HG02759 (cell line): ENCODE results near the gene ARHGEF3.

Experiments used
- ATAC-seq: cut with Tn5 transposase; IDR thresholded peaks from one replicate; pipeline ENCODE4 v1.9.1; 2021; ENCODE audit warnings: mild to moderate bottlenecking, moderate library complexity; ENCODE audit not compliant: unreplicated experiment

Gene ARHGEF3

DNA sequence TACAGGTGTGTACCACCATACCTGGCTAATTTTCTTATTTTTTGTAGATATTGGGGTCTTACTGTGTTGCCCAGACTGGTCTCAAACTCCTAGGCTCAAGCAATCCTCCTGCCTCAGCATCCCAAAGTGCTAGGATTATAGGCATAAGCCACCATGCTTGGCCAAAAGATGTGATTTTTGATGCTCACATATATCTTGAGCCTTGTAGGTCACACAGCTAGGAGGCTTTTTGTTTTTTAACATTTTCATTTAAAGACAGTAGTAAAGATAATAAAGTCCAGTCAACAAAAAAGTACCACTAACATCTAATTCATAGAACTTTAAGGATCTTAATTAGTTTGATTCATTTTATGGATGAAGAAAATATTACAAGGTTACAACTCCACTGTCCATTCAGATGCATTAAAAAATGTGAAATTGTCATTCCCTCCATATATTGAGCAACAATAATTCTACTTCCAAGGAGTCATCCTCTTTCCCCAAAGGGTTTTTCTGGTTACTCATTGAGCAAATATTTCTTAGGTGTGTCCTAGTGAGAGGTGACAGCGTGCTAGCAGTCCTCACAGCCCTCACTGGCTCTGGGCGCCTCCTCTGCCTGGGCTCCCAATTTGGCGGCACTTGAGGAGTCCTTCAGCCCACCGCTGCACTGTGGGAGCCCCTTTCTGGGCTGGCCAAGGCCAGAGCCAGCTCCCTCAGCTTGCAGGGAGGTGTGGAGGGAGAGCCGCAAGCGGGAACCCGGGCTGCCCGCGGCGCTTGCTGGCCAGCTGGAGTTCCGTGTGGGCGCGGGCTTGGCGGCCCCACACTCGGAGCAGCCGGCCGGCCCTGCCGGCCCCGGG, 110.4 kb downstream of the ARHGEF3 start:
- no peak for ATAC-seq

DNA sequence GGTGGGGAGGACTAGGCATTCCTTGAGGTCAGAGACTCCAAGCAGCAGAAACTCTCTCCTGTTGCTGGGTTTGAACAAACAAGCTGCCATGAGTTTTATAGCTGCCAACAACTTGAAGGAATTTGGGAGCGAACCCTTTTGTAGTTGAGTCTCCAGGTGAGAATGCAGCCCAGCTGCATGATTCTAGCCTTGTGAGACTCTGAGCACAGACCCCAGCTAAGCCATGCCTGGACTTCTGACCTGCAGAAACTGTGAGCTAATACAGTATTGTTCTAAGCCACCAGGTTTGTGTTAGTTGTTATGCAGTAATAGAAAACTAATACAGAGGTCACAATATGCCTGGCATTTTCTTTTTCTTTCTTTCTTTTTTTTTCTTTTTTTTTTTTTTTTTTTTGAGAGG, 112.4 kb downstream of the ARHGEF3 start:
- no peak for ATAC-seq

DNA sequence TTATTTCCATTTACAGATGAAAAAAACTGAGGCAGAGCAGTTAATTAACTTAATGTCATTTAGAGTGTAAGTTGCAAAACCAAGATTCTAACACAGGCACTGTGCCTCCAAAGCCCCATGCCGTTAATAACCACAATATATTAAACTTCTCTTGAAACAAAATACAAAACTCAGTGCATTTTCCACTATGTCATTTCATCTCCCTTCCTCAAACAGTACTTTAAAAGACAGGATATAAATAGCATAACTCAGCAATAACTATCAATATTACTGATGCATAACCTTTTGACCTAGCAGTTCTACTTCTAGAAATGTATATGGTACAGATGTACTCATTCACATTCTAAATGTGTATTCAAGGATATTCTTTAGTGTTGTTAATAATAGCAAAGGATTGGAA, 113.6 kb downstream of the ARHGEF3 start:
- peak; percentile 69 for ATAC-seq

DNA sequence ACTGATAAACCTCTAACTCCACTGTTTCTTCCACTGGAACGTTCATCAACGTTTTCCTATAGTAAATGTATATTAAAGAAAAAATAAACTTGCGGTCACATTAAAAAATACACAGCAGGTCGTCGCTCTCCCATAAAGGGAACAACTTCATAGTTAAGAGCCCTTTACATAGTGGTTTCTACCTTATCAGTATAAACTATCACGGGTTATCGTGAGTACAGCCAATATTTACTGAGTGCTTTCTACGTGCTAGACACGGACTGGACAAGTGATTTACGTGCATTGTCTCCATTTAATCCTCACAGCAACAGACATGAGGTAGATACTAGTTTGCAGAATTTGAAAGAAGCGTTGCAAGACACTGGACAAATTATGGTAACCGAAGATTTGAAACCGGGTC, 117.7 kb downstream of the ARHGEF3 start:
- no peak for ATAC-seq

DNA sequence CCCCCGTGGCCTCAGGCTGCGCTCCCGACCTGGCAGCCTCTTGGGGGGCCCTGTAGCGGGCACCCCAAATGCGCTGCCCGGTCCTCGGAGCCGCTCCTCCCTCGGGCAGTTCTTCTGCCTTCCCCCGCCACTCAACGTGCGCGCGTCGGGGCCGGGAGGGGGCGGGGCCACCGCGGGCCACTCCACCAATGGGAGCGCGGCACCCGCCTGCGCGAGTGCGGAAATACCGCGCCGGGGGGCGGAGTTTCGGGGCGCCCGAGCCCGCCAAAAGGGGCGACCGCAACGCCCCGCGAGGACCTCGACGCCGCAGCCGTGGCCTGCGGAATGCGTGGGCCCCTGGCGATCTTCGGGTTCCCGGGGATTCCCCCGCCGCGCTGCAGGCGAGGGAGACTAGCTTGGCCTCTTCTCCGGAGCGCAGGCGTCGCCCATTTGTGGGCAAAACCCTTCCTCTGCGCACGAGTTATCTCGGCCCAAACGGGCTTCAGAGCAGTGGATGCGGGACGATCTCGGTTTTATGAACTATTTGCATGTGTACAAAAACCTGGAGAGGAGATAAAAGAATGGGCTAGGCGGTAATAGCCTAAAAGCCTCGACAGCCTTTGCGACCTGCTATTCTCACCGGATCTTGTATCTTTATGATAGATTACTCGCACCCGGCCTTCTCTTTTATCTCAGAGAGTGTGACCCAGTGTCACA, 118.5 kb downstream of the ARHGEF3 start, which contains the start of gene TASOR:
TSS of gene TASOR (minus strand) at position 144 of the 696 bp plus-strand sequence. CDS start 259 bp downstream, outside the sequence.
- ATAC-seq, result peak; percentile 82

DNA sequence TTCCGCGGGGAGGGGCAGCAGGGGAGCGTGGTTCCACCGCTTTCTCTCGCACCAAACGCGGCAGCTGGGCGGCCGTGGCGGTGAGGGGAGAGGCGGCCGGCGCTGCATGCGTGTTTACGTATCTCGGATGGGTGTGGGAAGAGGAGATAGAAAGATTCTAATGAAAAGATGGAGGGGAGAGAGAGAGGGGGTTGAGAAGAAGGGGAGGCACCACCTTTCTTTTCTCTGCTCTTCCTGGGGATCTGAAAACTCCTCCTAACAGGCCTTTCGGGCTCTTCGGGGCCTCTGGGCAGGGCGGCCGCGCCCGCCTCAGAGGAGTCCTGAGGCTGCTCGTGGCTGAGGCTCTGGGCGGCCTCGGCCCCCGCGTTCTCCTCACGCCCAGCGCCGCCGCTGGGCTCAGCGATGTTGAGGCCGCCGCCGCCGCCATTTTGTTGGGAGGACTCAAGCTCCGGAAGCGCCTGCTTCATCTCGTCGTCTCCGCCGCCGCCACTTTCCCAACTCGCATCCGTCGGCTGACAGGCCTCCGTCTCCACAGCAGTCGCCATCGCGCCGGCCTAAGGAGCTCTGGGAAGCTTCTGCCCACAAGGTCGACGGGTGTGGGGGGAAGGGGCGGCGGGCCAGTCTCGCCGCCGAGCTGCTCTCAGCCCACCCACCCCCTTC, 119.2 kb downstream of the ARHGEF3 start:
- ATAC-seq, result peak; percentile 72

DNA sequence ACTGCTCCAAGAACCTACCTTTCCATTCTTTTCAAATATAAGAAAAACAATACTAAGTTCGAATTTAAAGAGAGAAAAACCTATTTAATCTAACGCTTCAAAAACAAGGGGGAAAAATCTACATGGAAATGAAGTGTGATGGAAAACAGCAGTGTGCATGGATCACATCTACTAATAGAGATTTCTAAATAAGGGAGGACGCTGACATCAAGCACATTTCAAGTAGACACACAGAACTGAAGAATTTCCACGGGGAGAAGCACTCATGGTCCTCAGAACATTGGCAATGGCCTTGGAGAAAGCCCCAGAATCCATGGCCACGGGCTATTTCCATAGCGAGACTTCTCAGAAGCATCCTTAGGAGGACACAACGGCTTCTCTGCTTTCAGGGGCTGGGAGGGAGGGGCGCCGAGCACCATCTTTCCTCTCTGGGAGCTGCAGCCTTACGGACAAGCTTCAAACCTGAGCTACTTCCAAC, 119.7 kb downstream of the ARHGEF3 start:
- ATAC-seq, result no peak

DNA sequence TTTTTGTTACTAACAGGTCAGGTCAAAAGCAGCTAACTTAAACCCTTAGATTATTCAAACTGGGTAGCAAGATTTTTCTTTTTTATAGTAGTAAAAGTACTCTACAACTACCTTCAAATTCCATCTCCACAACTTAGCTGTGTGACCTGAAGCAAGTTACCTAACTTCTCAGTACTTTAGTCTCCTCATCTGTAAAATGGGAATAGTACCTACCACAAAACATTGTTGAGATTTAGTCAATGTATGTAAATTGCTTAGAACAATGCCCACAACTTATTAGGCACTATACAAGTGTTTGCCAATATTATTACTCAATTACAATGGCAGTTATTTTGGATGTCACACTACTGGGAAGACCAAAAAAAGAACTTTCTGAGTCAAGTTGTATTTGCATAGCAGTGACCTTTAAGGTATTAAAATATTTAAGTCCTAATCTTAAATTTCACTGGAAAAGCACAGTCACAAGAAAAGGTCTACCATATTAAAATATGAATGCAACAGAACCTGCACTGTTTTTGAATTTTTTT, 121.6 kb downstream of the ARHGEF3 start:
- no peak for ATAC-seq
